HCT116 (cell line): Measurements from ENCODE around the gene DENND6A. TPM values are rescaled to one million over a fixed set of nuclear protein-coding genes. Genes with fewer than 3 reads are reported as not detected.

Experiments used
- ATAC-seq: fragments of 200-7000 bp; cut with Tn5 transposase; 2 replicates; pipeline ENCODE4 v1.9.1; 2020; ENCODE audit warnings: mild to moderate bottlenecking, moderate library complexity
- BruUV-seq: library from RNA; stranded (reverse); fragments of 400-500 nt; replicated peaks from 2 replicates; lab custom pipeline; 2021; lab: Mats Ljungman, UMichigan
- CTCF ChIA-PET: fragments of 300-600 bp; sonication (Branson Sonifier 250); formaldehyde crosslinking; loops from one replicate; lab custom pipeline; 2021; ENCODE audit warnings: antibody characterized with exemption; lab: Charles Lee
- POLR2A ChIA-PET: fragments of 300-600, 350-600 bp; sonication (Branson Sonifier 250); formaldehyde crosslinking; loops from one replicate; lab custom pipeline; 2021; ENCODE audit warnings: antibody characterized with exemption; lab: Charles Lee
- RAD21 ChIA-PET, 2 experiments: fragments of 300-600 bp; sonication (Branson Sonifier 250); formaldehyde crosslinking; loops; one replicate each; lab custom pipeline; 2023; ENCODE audit warnings: low total read pairs in 2 of 2; ENCODE audit not compliant: uncharacterized antibody in 2 of 2, unreplicated experiment in 2 of 2, low non-redundant PET in 1 of 2; lab: Charles Lee
- DNase-seq: peaks from one replicate; pipeline ENCODE4 v3.0.0-alpha.2; 2010; ENCODE audit warnings: low read depth, low spot score
- H2AFZ ChIP-seq: fragments of 200-600 bp; shearing (Covaris generic), sonication (generic); 2 replicates; pipeline ENCODE4 v1.6.1; 2017; ENCODE audit warnings: low read depth, mixed run types, mixed read lengths, antibody characterized with exemption, low read length; ENCODE audit not compliant: poor library complexity, severe bottlenecking
- H3K27ac ChIP-seq: 2 replicates; pipeline ENCODE4 v1.5.1; 2012; ENCODE audit warnings: low read depth, low read length
- H3K27me3 ChIP-seq: fragments of 200-600 bp; sonication (generic); 2 replicates; pipeline ENCODE4 v1.6.1; 2016; ENCODE audit warnings: mixed run types, low read length, mixed read lengths; ENCODE audit not compliant: insufficient read depth
- H3K36me3 ChIP-seq, 2 experiments: fragments of 200-500 bp in 1 of 2; fragments of 200-600 bp in 1 of 2; sonication (Bioruptor generic) in 1 of 2; sonication (generic) in 1 of 2; 2 replicates each; pipeline versions ENCODE4 v1.5.1 to v1.6.1; 2014 to 2016; ENCODE audit warnings: low read length in 2 of 2, inconsistent platforms in 1 of 2, mixed read lengths in 1 of 2, mixed run types in 1 of 2; ENCODE audit not compliant: insufficient read depth in 2 of 2, control insufficient read depth in 1 of 2
- H3K4me1 ChIP-seq, 2 experiments: fragments of 200-600 bp in 1 of 2; sonication (generic) in 1 of 2; 2 replicates each; pipeline versions ENCODE4 v1.5.1 to v1.6.1; 2012 to 2017; ENCODE audit warnings: low read length in 2 of 2, inconsistent platforms in 1 of 2, mild to moderate bottlenecking in 1 of 2, mixed read lengths in 1 of 2, mixed run types in 1 of 2, moderate library complexity in 1 of 2; ENCODE audit not compliant: insufficient read depth in 2 of 2, control insufficient read depth in 1 of 2
- H3K4me2 ChIP-seq: fragments of 200-600 bp; sonication (generic); 2 replicates; pipeline ENCODE4 v1.6.1; 2017; ENCODE audit warnings: mixed run types, low read length, mixed read lengths
- H3K4me3 ChIP-seq, 2 experiments: fragments of 200-600 bp in 1 of 2; sonication (generic) in 1 of 2; replicated peaks in 1 of 2; 2 replicates each; pipeline ENCODE4 v1.5.1; 2011 to 2016; ENCODE audit warnings: low read length in 2 of 2, control low read depth in 1 of 2, low read depth in 1 of 2, mild to moderate bottlenecking in 1 of 2, mixed read lengths in 1 of 2, mixed run types in 1 of 2
- H3K79me2 ChIP-seq: fragments of 200-600 bp; sonication (generic); 2 replicates; pipeline ENCODE4 v1.6.1; 2017; ENCODE audit warnings: mild to moderate bottlenecking, mixed run types, low read length, moderate library complexity, mixed read lengths; ENCODE audit not compliant: insufficient read depth
- H3K9ac ChIP-seq: fragments of 200-600 bp; sonication (generic); 2 replicates; pipeline ENCODE4 v1.6.1; 2016; ENCODE audit warnings: low read length, mixed read lengths
- H3K9me2 ChIP-seq: fragments of 200-600 bp; sonication (generic), shearing (Covaris generic); 2 replicates; pipeline ENCODE4 v1.6.1; 2017; ENCODE audit warnings: mixed run types, mild to moderate bottlenecking, moderate library complexity; ENCODE audit not compliant: insufficient read depth
- H3K9me3 ChIP-seq, 2 experiments: fragments of 200-500 bp in 1 of 2; fragments of 200-600 bp in 1 of 2; sonication (Bioruptor generic) in 1 of 2; sonication (generic) in 1 of 2; 2 replicates each; pipeline ENCODE4 v1.6.1; 2014 to 2017; ENCODE audit warnings: low read length in 2 of 2, mixed read lengths in 2 of 2, inconsistent platforms in 1 of 2, low read depth in 1 of 2, mild to moderate bottlenecking in 1 of 2, mixed run types in 1 of 2, moderate library complexity in 1 of 2; ENCODE audit not compliant: control insufficient read depth in 1 of 2, insufficient read depth in 1 of 2
- H4K20me1 ChIP-seq: fragments of 200-600 bp; sonication (generic), shearing (Covaris generic); 2 replicates; pipeline ENCODE4 v1.6.1; 2017; ENCODE audit warnings: mixed run types, mild to moderate bottlenecking, moderate library complexity; ENCODE audit not compliant: insufficient read depth
- CBX3 ChIP-seq: IDR thresholded peaks from 2 replicates; pipeline ENCODE4 v1.6.1; 2012; ENCODE audit warnings: low read depth
- ELF1 ChIP-seq: IDR thresholded peaks from 2 replicates; pipeline ENCODE4 v1.6.1; 2012; ENCODE audit warnings: low read depth, borderline replicate concordance
- EZH2 ChIP-seq: fragments of 200-600 bp; sonication (generic); IDR thresholded peaks from 2 replicates; pipeline ENCODE4 v1.6.1; 2017; ENCODE audit warnings: antibody characterized with exemption, mixed run types
- EZH2phosphoT487 ChIP-seq: fragments of 200-600 bp; IDR thresholded peaks from 2 replicates; pipeline ENCODE4 v1.6.1; 2018; ENCODE audit warnings: antibody characterized with exemption, borderline replicate concordance
- FOSL1 ChIP-seq: IDR thresholded peaks from 2 replicates; pipeline ENCODE4 v1.6.1; 2012; ENCODE audit warnings: low read depth
- JUND ChIP-seq: IDR thresholded peaks from 2 replicates; pipeline ENCODE4 v1.6.1; 2012
- POLR2A ChIP-seq: IDR thresholded peaks from 2 replicates; pipeline ENCODE4 v1.7.0; 2011; ENCODE audit warnings: borderline replicate concordance; ENCODE audit not compliant: insufficient read depth, insufficient read length; ENCODE audit errors: extremely low read depth
- RAD21 ChIP-seq: IDR thresholded peaks from 2 replicates; pipeline ENCODE4 v1.6.1; 2012; ENCODE audit warnings: low read depth, mild to moderate bottlenecking
- SIN3A ChIP-seq: IDR thresholded peaks from 2 replicates; pipeline ENCODE4 v1.6.1; 2012; ENCODE audit warnings: low read depth
- SP1 ChIP-seq: IDR thresholded peaks from 2 replicates; pipeline ENCODE4 v1.6.1; 2012; ENCODE audit warnings: low read depth
- SRF ChIP-seq: IDR thresholded peaks from 2 replicates; pipeline ENCODE4 v1.6.1; 2012; ENCODE audit warnings: low read depth
- TCF7L2 ChIP-seq: IDR thresholded peaks from 2 replicates; pipeline ENCODE4 v1.7.0; 2011; ENCODE audit warnings: borderline replicate concordance, inconsistent platforms; ENCODE audit not compliant: insufficient read depth, insufficient read length; ENCODE audit errors: extremely low read depth
- intact Hi-C: fragments of 100-400 bp; cut with micrococcal nuclease; formaldehyde crosslinking; loops from 2 replicates; pipeline ENCODE4 v1.10.0; 2022
- total RNA-seq: library from RNA; stranded (reverse); gene quantifications from one replicate; pipeline ENCODE4 v1.2.1, GENCODE V29; 2021; ENCODE audit not compliant: unreplicated experiment
- TF ChIP-seq, protein P1 (sequence below): IDR thresholded peaks from 2 replicates; pipeline ENCODE4 v1.6.1; 2011; ENCODE audit warnings: mild to moderate bottlenecking, low read length, moderate library complexity; ENCODE audit not compliant: insufficient replicate concordance; ENCODE audit errors: extremely low read depth
- TF ChIP-seq, protein P2 (sequence below): IDR thresholded peaks from 2 replicates; pipeline ENCODE4 v1.6.1; 2012
- TF ChIP-seq, protein P3 (sequence below), 3 experiments: fragments of 200-600 bp in 1 of 3; sonication (generic) in 1 of 3; IDR thresholded peaks in 2 of 3; conservative IDR thresholded peaks in 1 of 3; 2 replicates each; pipeline ENCODE4 v1.5.1; 2012 to 2017; ENCODE audit warnings: low read depth in 2 of 3, low read length in 2 of 3, antibody characterized with exemption in 1 of 3, borderline replicate concordance in 1 of 3, control low read depth in 1 of 3, mild to moderate bottlenecking in 1 of 3, mixed read lengths in 1 of 3, mixed run types in 1 of 3, moderate library complexity in 1 of 3; ENCODE audit not compliant: insufficient read depth in 1 of 3
- TF ChIP-seq, protein P4 (sequence below): IDR thresholded peaks from 2 replicates; pipeline ENCODE4 v1.6.1; 2012

DENND6A gene
- total RNA-seq, 1 experiment from 2014 or later = 22.3 TPM

DNA sequence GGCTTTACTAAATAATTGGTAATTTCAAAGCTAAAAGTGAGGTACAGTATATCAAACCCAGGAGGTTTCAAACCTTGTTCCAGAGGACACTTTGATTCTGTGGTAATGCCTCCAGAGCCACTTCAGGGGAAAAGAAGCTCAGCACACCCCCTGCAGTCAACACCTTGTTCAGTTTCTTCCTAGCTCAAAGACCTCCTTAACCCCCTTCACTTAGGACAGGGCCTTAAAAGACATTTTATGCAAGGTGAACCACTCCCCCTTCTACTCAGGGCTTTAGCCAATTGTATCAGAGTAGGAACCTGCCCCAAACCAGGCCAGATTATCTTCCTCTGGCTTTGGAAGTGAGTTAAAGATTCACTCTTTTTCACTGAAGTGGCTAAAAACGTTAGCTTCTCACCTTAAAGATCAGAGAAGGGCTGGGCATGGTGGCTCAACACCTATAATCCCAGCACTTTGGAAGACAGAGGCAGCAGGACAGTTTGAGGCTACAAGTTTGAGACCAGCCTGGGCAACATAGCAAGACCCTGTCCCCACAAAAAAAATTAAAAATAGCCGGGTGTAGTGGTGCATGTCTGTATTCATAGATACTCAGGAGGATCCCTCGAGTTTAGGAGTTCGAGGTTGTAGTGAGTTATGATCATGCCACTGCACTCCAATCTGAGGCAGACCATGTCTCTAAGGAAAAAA, 3.4 kb downstream of the DENND6A start:
- Histone ChIP-seq H4K20me1 (no peaks in the 10 kb centered on the region; the same call in 1 of the 2 replicates), H3K4me3 (no peak overlapping the region), H3K79me2 (peaks cover 76% of the 10 kb centered on the region), H3K27me3 (no peaks in the 10 kb centered on the region), H3K9me2 (no peaks in the 10 kb centered on the region), H3K27ac (no peak overlapping the region), H3K9me3 (no peaks in the 10 kb centered on the region), H3K36me3 (no peaks in the 10 kb centered on the region), H2AFZ (no peak overlapping the region), H3K4me1 (peaks cover 7 to 32% of the 10 kb centered on the region in 2 experiments; a peak in 3 of 4 replicates), H3K9ac (no peak overlapping the region), H3K4me2 (no peak overlapping the region)
- ChIA-PET RAD21 (no interaction called here), CTCF (interaction anchor here (1.3 kb wide), 1 partner anchor 92 kb away, joined by 3 read pairs; the partner anchor contains the start of gene ARF4), POLR2A (no interaction called here)
- intact Hi-C loops = no loop called here
- no peak for TF ChIP-seq EZH2
- TF ChIP-seq SRF = no peak
- no peak for TF ChIP-seq SIN3A
- TF ChIP-seq EZH2phosphoT487 = no peak
- no peak for TF ChIP-seq ELF1
- TF ChIP-seq RAD21 = no peak
- TF ChIP-seq CBX3 = no peak
- no peak for TF ChIP-seq JUND
- no peak for ATAC-seq
- BruUV-seq = TSS peak; percentile 3
- no peak for DNase-seq

DNA sequence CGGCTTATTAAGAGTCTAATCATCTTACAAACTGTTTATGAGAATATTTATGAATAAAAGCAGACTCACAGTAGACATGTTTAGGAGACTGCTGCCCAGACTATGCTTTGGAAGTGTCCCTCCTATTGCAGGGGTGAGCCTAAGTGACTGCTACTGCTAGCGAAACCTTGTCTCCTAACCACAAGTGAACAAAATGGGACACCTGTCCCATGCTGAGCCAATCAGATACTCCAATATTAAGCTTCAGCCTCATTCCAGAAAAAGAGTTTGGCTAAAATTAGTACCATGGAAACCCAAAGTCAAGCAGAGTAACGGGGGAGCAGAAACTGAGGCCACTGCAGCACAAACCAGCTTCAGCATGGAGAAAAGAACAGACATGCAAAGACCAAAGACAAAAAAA, 4.6 kb downstream of the DENND6A start:
- peaks cover 84% of the 10 kb centered on the region for H3K79me2 ChIP-seq
- H3K27me3 ChIP-seq = no peaks in the 10 kb centered on the region
- no peaks in the 10 kb centered on the region for H3K9me3 ChIP-seq
- DNase-seq = no peak
- TF ChIP-seq, protein P1, sequence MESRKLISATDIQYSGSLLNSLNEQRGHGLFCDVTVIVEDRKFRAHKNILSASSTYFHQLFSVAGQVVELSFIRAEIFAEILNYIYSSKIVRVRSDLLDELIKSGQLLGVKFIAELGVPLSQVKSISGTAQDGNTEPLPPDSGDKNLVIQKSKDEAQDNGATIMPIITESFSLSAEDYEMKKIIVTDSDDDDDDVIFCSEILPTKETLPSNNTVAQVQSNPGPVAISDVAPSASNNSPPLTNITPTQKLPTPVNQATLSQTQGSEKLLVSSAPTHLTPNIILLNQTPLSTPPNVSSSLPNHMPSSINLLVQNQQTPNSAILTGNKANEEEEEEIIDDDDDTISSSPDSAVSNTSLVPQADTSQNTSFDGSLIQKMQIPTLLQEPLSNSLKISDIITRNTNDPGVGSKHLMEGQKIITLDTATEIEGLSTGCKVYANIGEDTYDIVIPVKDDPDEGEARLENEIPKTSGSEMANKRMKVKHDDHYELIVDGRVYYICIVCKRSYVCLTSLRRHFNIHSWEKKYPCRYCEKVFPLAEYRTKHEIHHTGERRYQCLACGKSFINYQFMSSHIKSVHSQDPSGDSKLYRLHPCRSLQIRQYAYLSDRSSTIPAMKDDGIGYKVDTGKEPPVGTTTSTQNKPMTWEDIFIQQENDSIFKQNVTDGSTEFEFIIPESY = no peak
- TF ChIP-seq, protein P2, sequence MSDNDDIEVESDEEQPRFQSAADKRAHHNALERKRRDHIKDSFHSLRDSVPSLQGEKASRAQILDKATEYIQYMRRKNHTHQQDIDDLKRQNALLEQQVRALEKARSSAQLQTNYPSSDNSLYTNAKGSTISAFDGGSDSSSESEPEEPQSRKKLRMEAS = no peak
- TF ChIP-seq JUND (no peak), TCF7L2 (no peak), ELF1 (no peak), POLR2A (no peak), SP1 (no peak), SRF (no peak), RAD21 (no peak), FOSL1 (no peak), EZH2phosphoT487 (no peak)
- TF ChIP-seq, protein P3, sequence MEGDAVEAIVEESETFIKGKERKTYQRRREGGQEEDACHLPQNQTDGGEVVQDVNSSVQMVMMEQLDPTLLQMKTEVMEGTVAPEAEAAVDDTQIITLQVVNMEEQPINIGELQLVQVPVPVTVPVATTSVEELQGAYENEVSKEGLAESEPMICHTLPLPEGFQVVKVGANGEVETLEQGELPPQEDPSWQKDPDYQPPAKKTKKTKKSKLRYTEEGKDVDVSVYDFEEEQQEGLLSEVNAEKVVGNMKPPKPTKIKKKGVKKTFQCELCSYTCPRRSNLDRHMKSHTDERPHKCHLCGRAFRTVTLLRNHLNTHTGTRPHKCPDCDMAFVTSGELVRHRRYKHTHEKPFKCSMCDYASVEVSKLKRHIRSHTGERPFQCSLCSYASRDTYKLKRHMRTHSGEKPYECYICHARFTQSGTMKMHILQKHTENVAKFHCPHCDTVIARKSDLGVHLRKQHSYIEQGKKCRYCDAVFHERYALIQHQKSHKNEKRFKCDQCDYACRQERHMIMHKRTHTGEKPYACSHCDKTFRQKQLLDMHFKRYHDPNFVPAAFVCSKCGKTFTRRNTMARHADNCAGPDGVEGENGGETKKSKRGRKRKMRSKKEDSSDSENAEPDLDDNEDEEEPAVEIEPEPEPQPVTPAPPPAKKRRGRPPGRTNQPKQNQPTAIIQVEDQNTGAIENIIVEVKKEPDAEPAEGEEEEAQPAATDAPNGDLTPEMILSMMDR (IDR thresholded peaks at IDR 0.05 in 2 of 3, conservative IDR thresholded peaks at IDR 0.05 in 1 of 3; ENCODE audit: borderline replicate concordance in 1 of 3, insufficient read depth in 1 of 3, low read depth in 2 of 3, low read length in 2 of 3) = no peak
- TF ChIP-seq, protein P4, sequence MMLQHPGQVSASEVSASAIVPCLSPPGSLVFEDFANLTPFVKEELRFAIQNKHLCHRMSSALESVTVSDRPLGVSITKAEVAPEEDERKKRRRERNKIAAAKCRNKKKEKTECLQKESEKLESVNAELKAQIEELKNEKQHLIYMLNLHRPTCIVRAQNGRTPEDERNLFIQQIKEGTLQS = no peak
- no peak overlapping the region for H2AFZ ChIP-seq
- ATAC-seq = no peak
- ChIA-PET RAD21 (no interaction called here), POLR2A (no interaction called here), CTCF (interaction anchor here (1.3 kb wide), 1 partner anchor 91 kb away, joined by 3 read pairs; the partner anchor contains the start of gene ARF4)
- no peak overlapping the region for H3K9ac ChIP-seq
- H3K9me2 ChIP-seq = no peaks in the 10 kb centered on the region
- H3K4me1 ChIP-seq = peaks cover 7 to 23% of the 10 kb centered on the region in 2 experiments; a peak in 3 of 4 replicates
- no peaks in the 10 kb centered on the region; the same call in 1 of the 2 replicates for H4K20me1 ChIP-seq
- H3K4me2 ChIP-seq = no peak overlapping the region
- H3K27ac ChIP-seq = no peak overlapping the region
- intact Hi-C loops = no loop called here
- no peak overlapping the region for H3K4me3 ChIP-seq
- no peaks in the 10 kb centered on the region for H3K36me3 ChIP-seq
- no TSS peak for BruUV-seq
